Renal cortex interstitium (tissue), 3 donors: ENCODE results near the gene POLE4. TPM values are rescaled to one million over a fixed set of nuclear protein-coding genes. Genes with fewer than 3 reads are reported as not detected.

ENCODE experiments used
- polyA plus RNA-seq, 3 donors: library from polyadenylated mRNA; unstranded; fragments of 120-200 nt; gene quantifications; one replicate each; pipeline ENCODE4 v1.2.1, GENCODE V29; 2013; ENCODE audit not compliant: insufficient read length in 3 of 3

Gene POLE4
- polyA plus RNA-seq, 3 donors: 34.6 to 43.7 (median 41.3) TPM

Other genes with a start within 250 kb of the POLE4 start
- 10 to 100 TPM; 13.0 to 23.8 (median 13.2) TPM for gene HK2, start 124.5 kb upstream of the POLE4 start, polyA plus RNA-seq
- 1 to 10 TPM; 1.1 to 1.7 (median 1.3) TPM for gene TACR1, start 240.9 kb downstream of the POLE4 start, polyA plus RNA-seq